IPS-11a (cell line): ENCODE results near the gene HOXD12.
A peak's percentile ranks its signal among the peaks of the same experiment; 100 is the strongest.

ENCODE experiments used
- H3K4me3 ChIP-seq: one replicate; pipeline ENCODE4 v1.5.1; 2013; ENCODE audit warnings: low read depth, low read length, control low read depth

Gene HOXD12

GRCh38 chr2:176105078-176105729 is 5.6 kb downstream of the HOXD12 start:
- H3K4me3 ChIP-seq = no peak overlapping the region

GRCh38 chr2:176105730-176106580 is 6.4 kb downstream of the HOXD12 start:
- H3K4me3 ChIP-seq = no peak overlapping the region

DNA sequence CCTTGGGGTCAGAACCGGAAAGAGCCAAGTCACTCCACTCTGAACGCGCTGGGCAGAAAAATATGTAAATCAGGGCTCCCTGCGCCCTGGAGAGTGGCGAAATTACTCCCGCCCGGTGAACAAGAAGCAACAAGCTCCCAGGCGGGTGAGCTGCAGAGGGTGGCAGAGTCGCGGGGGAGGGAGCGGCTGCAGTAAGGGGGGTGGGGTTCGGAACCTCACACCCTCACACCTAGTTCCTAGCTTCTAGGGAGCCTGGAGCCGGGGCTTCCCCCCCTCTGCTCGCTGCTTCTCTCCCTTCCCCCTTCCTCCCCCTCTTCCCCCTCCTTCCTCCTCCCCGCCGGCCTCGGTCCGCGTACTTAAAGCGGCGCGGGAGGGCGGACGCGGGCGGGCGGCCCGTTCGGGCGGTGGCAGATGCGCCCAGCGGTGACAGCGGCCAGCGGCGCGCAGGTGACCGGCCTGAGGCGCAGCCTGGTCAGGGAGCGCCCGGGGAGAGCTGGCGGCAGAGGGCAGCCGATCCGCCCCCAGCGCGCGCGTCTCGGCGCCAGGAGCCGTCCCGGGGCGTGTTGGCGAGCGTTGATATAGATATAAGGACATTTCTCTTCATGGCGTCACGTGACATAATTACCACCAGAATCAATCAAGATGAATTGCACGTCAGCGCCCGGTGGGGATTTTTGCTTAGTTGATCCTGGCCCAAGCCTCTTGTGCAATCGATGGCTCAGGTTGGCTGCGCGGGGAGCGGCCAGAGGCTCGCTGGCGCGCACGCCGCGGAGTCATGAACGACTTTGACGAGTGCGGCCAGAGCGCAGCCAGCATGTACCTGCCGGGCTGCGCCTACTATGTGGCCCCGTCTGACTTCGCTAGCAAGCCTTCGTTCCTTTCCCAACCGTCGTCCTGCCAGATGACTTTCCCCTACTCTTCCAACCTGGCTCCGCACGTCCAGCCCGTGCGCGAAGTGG is 7.3 kb downstream of the HOXD12 start, which contains the start of gene HOXD11:
Gene HOXD11 (plus strand): TSS at position 700 of the 959 bp plus-strand sequence. CDS start 76 bp downstream, at position 776.
- H3K4me3 ChIP-seq = peak within 1 kb of the TSS; percentile 1

DNA sequence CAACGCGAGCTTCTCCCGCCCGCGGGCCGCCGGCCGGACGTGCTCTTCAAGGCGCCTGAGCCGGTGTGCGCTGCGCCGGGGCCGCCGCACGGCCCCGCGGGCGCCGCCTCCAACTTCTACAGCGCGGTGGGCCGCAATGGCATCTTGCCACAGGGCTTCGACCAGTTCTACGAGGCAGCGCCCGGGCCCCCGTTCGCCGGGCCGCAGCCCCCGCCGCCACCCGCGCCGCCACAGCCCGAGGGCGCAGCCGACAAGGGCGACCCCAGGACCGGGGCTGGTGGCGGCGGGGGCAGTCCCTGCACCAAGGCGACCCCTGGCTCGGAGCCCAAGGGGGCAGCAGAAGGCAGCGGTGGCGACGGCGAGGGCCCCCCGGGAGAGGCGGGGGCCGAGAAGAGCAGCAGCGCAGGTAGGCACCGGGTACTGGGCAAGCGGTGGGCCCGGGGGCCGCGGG is 8.2 kb downstream of the HOXD12 start:
- H3K4me3 ChIP-seq = no peak overlapping the region

DNA sequence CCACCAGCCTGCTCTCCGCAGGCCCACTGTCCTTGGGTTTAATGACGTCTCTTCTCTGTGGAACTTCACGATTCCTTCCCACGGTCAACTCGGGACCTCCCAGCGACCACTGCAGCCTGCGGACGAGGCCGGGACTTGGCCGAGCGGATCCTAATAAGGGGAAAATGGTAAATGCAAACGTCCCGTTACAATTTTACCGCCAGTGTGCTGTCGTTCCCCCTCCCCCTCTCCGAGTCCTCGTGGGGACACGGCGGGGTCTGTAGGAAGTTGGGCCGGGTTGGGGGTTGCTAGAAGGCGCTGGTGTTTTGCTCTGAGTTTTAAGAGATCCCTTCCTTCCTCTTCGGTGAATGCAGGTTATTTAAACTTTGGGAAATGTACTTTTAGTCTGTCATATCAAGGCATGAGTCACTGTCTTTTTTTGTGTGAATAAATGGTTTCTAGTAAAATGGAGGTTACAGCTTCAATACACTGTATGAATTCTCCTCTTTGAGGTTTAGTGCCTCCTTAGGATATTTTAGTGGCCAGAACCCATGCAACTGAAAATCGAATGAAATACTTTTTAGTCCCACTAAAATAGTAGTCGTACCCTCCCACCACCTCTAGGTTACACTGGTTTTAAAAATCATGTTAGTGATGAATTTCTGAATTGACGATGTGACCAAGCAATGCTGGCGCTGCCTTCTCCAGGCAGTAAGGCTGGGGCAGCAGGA is 9.8 kb downstream of the HOXD12 start:
- no peak overlapping the region for H3K4me3 ChIP-seq

DNA sequence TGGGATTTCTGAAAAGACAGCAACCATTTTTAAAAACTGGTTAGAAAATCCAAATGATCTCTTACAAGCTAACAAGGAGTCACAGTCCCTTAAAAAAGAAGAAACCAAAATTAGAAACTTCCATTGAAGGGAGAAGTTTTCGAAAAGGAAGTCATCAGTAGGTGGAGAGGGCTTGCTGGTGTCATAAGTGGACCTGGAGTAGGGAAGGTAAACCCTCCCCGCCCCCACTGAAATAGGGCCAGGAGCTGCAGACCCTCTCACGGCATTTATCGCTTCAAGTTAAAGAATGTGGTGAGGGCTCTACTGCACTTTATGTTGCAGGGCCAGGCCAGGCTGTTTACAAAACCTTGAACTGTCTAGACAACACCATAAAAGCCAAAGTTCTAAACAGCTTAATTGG is 10.4 kb downstream of the HOXD12 start:
- H3K4me3 ChIP-seq = no peak overlapping the region

DNA sequence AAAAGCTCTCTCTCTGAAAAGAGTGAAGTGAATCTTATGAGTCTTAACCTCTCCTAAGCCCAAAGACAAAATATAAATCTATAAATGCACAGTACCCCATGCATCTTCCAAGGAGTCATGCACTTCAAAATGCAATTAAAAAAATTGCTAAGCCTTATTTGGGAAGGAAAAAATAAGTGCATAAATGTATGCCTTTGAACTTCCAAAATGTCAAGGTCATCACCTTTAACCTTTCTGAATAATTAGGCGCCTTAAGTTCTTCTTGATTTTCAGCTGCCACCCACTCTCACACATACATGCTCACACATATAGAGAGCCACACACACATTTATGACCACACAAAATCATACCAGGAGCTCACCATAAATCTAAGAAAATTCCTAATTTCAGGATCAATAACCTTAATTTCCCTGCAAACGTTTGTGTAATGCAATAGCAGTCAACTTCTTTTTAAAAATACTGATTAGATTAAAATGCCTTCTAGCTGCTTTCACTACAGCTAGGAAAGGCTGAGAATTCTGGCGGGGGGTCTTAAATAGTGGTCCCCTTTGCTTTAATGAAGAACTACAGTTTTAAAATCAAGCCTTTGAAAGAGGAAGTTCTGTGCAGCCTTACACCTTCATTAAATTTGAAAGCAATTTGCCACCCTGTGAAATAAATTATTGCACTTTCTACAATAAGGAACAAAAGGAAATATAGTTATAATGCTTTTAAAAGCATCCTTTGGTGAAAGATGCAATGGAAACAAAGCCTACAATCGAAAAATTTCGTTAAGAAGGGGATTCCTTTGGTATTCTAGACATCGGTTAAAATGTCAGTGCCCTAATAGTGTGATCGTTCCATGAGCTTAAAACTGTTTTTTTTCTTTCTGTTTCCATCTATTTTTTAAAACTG is 11.1 kb downstream of the HOXD12 start:
- no peak overlapping the region for H3K4me3 ChIP-seq

- no peak overlapping the region for H3K4me3 ChIP-seq
These were observed 11.7 kb downstream of the HOXD12 start for GRCh38 chr2:176111309-176111663.

DNA sequence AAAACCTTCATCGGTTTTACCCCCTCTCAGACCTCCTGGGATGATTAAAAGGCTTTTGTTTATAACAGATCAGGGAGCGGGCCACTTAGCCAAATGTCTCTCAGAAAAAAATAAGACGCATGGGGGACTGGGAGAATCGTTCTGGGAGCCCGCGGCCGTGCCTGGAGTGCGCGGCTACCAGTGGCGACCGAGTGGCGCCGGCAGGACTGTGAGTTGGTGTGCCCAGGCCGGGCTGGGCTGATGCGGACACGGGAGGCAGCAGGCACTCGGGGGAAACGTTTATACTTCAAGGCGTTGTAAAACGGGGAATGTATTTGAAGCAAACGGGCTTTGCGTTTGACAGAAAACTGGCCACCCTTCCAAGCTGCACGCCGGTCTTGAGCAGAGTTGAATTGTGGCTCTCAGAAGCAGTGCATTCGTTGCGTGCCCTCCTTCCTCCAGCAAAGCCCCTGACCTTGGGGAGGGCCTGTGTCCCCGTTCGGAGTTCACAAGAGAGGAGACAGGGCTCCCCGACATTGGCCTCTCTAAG is 12.3 kb downstream of the HOXD12 start:
- no peak overlapping the region for H3K4me3 ChIP-seq

DNA sequence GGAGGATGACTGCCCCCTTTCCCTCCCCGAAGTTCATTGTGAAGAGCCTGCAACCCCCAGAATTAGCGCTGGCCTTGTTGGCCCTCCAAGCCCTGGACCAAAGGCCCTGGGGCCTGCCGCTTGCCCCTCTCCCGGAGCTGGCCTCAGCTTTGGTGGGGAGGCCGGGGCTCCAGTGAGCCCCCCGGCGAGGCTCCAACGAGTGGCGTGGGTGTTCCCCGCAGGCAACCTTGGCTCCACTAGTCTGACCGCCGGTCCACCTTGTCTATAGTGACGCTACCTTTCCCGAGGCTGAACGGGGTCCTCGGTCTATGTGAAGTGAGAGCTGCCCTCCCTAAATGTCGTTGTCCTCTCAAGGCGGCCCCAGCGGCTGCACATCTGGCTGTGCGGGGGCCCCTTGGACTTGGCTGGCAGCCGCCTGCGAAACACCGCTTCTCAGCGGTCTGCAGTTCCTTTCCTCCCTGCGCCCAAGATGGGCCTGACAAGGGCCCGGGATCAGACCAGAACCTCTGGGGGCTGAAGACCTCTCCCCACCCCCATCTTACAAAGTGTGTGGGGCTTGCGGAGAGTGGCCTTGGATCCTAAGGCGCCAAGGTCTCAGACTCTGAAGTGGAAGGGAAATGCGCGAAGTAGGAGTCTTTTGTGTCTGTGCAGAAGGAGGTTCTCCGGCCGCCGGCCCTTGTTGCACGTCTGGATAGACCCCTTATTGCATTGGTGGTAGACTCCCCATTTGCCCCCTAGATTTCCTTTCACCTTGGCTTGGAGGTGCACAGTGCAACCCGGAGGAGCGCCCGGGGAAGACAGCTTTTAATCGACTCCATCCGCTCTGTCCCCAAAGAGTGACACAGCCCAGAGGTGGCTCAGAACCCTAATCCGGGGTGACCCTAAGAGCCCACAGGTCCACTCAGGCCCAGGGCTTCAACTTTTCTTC is 13.0 kb downstream of the HOXD12 start:
- no peak overlapping the region for H3K4me3 ChIP-seq

DNA sequence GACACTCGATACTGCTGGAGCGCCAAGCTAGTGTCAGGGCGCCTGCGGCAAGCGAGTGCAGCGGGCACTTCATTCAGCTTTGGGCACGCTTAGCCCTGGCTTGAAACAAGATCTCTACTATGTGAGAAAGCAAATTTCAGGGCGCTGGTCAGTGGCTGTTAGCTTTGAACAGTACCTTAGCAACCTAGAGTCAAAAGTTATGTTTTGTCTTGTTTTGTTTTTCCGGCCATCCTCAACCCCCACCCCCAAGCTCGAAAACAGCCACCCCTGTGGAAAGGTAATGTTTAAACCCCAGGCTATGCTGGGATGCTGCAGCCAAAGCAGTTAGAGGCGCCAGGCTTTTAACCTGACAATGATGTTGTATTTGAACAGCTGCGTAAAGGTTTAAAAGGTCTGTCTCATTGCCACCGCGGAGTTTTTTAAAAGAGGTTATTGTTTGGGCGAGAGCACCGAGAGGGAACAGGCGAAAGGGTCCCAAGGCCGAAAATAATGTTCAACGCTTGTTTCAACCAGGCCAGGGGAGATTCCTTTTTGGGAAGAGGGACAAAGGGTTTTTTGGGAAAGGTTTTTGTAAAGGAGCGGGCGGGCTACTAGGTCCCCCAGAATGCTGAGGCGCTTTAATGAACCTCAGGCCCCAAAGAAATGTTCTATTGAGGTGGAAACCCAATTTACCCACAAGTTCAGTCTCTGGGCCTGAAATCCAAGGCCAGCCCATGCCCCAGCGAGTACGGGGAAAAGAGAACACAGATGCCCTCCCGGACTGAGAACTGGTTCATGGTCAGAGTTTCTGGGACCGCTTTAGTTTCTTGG is 14.7 kb downstream of the HOXD12 start:
- no peak overlapping the region for H3K4me3 ChIP-seq

DNA sequence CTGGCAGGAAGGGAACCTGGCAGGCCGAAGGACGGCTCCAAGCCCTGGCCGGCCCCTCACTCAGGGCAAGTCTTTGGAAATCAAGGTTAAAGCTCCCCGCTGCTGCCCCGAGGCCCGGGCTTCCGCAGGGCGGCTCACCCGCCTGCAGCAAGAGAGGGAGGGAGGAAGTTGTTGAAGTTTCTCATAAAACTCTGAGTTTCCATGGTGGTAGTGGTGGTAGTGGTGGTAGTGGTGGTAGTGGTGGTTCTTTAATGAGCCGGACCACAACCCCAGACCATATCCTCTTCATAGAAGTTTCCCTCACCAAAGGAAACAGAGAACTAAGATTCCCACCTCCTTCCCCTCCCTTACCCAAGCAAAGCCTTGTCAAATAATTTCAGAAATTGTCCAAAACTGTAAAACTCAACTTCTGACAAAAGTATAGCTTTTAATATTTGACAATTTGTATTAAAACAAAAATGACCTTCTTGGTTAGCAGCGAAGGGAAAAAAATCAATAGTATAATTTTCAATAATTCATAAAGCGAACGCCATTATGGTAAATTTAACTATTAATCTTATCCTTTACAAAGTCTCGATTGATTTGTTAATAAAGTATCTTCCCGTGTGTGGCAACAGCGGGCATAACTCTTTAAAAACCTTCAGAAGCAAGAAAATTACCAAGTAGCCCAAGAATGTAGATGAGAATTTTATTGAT is 15.5 kb downstream of the HOXD12 start:
- no peak overlapping the region for H3K4me3 ChIP-seq

DNA sequence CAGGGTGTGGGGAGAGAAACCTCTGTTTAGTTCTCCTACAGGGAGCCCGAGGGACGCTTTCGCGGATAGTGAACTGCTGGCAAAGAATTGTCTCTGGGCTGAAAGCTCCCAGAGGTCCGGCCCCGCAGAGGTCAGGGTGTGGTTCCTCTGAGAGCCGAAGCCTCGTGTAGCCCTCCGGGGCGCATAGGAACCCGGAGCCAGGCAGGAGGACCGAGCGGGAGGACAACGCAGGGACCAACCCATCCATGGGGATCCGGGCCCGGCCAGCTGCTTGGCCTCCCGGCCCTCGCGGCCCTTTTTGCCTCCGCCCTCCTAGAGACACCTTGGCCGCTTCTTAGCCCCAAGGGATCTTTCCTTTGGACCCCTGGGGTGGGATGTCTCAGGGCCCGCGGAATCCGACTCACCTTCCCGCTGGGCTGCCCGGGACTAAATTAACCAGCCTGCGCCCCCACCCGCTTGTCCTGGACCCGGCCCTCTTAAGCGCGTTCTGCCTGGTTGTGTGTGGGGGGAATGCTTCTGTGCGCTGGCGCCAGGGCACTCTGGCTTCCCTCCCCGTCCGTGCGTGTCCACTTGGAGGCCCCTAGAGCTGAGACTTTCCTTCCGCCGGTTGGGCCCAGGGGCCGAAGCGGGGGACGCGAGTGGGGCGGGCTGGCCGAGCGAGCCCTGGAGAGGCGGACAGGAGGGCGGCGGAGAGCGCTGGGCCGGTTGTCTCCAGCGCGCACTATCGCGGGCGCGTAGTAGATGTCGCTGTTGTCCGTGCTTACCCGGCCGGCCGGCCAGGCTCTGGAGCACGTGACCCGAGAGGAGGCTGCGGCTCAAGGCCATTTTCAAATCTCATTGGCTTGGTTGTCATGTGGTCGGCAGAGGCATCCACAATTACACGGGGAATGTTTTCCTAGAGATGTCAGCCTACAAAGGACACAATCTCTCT is 16.6 kb downstream of the HOXD12 start, which contains the start of gene HOXD10:
Gene HOXD10 (plus strand): TSS at position 896 of the 931 bp plus-strand sequence. CDS start 56 bp downstream, outside the sequence.
- H3K4me3 ChIP-seq = no peak within 1 kb of the TSS

- no peak overlapping the region for H3K4me3 ChIP-seq
These were observed 17.7 kb downstream of the HOXD12 start for GRCh38 chr2:176117162-176117822.

- H3K4me3 ChIP-seq = no peak overlapping the region
These were observed 18.3 kb downstream of the HOXD12 start for GRCh38 chr2:176117823-176118371.
